Thyroid gland (tissue), 4 donors: ENCODE data around the gene SLC16A14.

Experiments used
- POLR2A ChIP-seq, 2 donors: fragments of 450-650 bp; IDR thresholded peaks; one replicate each; pipeline ENCODE4 v1.6.1; 2017; ENCODE audit warnings: antibody characterized with exemption in 2 of 2, mild to moderate bottlenecking in 2 of 2, moderate library complexity in 1 of 2
- TF ChIP-seq, protein P1 (sequence below), 6 experiments: fragments of 200-600 bp in 3 of 6; fragments of 450-650 bp in 3 of 6; sonication (generic) in 3 of 6; IDR thresholded peaks; one replicate each; pipeline ENCODE4 v1.5.1; 2016 to 2019; ENCODE audit warnings: antibody characterized with exemption in 6 of 6, mild to moderate bottlenecking in 2 of 6, inconsistent platforms in 1 of 6, moderate library complexity in 1 of 6

- TF ChIP-seq, protein P1, sequence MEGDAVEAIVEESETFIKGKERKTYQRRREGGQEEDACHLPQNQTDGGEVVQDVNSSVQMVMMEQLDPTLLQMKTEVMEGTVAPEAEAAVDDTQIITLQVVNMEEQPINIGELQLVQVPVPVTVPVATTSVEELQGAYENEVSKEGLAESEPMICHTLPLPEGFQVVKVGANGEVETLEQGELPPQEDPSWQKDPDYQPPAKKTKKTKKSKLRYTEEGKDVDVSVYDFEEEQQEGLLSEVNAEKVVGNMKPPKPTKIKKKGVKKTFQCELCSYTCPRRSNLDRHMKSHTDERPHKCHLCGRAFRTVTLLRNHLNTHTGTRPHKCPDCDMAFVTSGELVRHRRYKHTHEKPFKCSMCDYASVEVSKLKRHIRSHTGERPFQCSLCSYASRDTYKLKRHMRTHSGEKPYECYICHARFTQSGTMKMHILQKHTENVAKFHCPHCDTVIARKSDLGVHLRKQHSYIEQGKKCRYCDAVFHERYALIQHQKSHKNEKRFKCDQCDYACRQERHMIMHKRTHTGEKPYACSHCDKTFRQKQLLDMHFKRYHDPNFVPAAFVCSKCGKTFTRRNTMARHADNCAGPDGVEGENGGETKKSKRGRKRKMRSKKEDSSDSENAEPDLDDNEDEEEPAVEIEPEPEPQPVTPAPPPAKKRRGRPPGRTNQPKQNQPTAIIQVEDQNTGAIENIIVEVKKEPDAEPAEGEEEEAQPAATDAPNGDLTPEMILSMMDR (IDR thresholded peaks at IDR 0.05) = no peak
- TF ChIP-seq POLR2A (IDR thresholded peaks at IDR 0.05) = no peak
These were observed 25.3 kb downstream of the SLC16A14 start for GRCh38 chr2:230043461-230043860.
